PC-9 (cell line): Measurements from ENCODE around the gene AADAT.

Source experiments
- EZH2 ChIP-seq: fragments of 200-600 bp; sonication (generic); IDR thresholded peaks from 2 replicates; pipeline ENCODE4 v1.8.0; 2017; ENCODE audit warnings: antibody characterized with exemption, low read depth
- TF ChIP-seq, protein P1 (sequence below): fragments of 200-600 bp; sonication (generic); conservative IDR thresholded peaks from 2 replicates; pipeline ENCODE4 v1.6.1; 2017; ENCODE audit warnings: mixed run types, antibody characterized with exemption, mild to moderate bottlenecking, moderate library complexity

GRCh38 chr4:170059421-170059820, 30.3 kb downstream of the AADAT start:
- TF ChIP-seq, protein P1, sequence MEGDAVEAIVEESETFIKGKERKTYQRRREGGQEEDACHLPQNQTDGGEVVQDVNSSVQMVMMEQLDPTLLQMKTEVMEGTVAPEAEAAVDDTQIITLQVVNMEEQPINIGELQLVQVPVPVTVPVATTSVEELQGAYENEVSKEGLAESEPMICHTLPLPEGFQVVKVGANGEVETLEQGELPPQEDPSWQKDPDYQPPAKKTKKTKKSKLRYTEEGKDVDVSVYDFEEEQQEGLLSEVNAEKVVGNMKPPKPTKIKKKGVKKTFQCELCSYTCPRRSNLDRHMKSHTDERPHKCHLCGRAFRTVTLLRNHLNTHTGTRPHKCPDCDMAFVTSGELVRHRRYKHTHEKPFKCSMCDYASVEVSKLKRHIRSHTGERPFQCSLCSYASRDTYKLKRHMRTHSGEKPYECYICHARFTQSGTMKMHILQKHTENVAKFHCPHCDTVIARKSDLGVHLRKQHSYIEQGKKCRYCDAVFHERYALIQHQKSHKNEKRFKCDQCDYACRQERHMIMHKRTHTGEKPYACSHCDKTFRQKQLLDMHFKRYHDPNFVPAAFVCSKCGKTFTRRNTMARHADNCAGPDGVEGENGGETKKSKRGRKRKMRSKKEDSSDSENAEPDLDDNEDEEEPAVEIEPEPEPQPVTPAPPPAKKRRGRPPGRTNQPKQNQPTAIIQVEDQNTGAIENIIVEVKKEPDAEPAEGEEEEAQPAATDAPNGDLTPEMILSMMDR, result no peak
- no peak for TF ChIP-seq EZH2
